GM19240 (cell line): ENCODE results near the gene CNIH2.
"Not testable (repeated sequence)": the region's sequence is repeated elsewhere in the genome, so short reads cannot be mapped to it uniquely, and the experiment has no call there.

Experiments used
- DNase-seq: peaks from one replicate; pipeline ENCODE4 v3.0.0; 2011; ENCODE audit warnings: low spot score; ENCODE audit not compliant: insufficient read length

CNIH2 gene

DNA sequence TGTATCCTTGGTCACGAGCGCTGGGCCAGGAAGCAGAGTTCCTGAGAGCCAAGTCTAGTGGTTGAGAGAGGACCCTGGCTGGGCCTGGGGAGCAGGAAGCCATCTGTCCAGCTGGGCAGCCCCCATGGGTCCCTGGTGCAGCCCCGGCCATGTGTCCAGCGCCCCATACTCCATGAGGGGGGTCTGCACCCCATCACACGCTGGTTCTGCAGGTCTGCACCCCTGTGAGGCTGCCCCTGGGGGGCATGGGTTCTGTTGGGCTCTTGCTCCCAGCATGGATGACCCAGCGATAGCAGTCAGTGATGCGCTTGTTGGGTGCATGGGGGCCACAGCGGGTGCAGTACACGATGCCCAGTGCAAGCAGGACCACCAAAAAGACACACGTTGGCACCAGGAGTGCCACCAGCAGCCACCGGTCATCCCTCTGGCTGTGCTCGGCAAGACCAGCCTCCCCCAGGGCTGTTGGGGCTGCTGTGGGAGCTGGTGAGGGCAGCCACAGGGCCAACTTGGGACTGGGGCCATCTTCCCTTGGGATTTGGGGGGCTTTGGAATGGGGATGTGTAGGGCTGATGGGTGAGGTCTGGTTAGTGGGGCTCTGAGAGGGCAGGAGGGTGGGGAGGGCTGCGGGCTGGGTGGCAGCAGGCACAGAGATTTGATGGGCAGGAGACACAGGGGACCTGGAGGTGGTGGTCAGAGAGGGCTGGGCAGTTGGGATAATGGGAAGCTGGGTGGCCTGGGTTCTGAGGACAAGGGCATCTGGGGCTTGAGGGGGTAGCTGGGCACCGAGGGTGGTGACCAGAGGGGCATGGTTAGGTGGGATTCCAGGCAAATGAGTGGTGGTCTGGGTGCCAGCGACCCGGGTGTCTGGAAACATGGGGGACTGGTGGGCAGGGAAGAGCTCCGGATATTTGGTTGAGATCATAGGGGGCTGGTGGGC lies 36.9 kb downstream of the CNIH2 start:
- no peak for DNase-seq

DNA sequence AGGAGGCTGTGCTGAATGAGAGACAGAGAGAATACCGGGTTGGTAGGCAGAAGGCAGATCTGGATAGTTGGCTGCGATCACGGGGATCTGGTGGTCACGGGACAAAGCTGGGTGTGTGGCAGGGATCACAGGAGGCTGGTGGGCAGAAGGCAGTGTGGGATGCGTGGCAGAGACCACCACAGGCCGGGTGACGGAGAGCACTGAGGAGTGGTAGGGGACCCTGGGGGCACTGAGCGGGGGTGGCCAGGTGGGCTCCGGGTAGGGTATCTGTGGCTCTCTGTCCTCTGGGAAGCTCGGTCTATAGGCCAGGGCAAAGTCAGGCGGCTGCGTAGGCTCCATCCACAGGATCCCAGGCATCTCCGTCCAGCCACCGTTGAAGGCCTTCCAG lies 37.5 kb downstream of the CNIH2 start:
- no peak for DNase-seq

DNA sequence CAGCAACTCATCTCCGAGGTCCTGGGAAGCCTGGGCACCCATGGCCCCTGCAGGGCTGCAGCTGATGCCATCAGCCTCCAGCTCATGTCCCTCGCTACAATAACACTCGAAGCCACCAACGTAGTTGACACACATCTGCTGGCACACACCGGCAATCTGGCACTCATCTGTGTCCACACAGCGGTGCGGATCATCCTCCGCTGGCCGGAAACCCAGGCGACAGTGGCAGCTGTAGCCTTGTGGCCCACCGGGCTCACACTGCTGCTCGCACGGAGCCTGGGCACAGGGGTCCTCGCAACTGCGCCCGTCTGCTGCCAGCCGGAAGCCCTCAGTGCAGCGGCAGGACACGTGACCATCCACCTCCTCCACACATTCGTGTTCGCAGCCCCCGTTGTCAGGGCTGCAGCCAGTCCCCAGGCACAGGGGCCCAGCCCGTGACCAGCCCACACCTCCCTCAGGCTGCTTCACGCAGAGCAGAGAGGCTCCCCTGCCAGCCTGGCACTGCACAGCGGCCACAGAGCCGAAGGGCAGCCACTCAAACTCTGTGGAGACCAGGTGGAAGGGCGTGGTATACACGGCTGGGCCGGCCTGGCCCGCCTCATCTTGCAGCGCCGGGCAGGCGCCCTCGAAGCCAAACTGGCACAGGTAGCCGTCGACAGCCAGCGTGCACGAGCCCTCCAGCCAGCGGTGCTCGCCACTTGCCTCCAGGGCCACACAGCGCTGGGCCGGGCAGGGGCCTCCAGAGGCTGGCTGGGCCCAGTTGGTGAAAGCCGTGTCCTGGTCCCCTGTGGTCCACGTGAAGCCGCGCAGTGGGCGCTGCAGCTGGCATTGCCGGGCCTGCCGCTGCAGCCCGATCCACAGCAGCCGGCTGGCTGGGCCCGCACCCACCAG lies 38.2 kb downstream of the CNIH2 start:
- DNase-seq, result no peak

DNA sequence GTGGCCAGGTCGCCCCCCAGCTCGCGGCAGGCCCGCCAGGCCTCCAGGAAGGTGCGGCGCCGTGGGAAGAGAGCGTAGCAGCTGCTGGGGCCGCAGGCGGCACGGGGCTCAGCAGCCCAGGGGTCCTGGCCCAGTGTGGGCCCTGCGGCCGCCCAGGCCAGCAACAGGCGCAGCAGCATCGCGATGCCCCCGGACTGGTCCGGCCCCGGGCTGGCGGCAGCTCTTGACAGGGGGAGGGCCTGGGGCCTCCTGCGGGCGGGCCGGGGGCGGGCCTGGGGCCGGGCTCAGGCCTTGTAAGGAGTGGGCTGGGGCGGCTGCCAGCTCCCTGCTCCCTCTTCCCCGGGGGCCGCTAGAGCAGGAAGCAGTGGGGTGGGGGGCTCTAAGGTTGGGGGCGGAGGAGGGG lies 38.9 kb downstream of the CNIH2 start, which contains the start of gene CD248:
CD248 (minus strand) TSS at position 196 of the 403 bp plus-strand sequence; CDS start at position 179, 17 bp downstream.
- no peak for DNase-seq

DNA sequence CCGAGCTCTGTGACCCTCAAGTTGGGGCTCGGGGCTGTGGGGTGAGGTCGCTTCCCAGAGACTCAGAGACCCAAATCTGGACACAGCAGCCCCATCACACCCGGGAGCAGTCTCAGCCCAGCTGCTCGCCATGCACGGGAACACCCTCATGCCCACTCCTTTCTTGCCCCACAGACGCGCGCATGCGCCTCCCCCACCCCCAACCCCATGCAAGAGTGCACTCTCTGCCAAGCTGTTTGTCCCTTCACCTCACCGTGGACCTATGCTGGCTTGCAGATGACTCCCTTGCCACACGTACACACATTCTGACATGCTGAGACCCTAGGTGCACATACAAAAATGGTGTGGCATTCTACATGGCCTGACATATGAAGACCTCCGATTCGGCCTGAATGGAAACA lies 39.3 kb downstream of the CNIH2 start:
- DNase-seq, result no peak

DNA sequence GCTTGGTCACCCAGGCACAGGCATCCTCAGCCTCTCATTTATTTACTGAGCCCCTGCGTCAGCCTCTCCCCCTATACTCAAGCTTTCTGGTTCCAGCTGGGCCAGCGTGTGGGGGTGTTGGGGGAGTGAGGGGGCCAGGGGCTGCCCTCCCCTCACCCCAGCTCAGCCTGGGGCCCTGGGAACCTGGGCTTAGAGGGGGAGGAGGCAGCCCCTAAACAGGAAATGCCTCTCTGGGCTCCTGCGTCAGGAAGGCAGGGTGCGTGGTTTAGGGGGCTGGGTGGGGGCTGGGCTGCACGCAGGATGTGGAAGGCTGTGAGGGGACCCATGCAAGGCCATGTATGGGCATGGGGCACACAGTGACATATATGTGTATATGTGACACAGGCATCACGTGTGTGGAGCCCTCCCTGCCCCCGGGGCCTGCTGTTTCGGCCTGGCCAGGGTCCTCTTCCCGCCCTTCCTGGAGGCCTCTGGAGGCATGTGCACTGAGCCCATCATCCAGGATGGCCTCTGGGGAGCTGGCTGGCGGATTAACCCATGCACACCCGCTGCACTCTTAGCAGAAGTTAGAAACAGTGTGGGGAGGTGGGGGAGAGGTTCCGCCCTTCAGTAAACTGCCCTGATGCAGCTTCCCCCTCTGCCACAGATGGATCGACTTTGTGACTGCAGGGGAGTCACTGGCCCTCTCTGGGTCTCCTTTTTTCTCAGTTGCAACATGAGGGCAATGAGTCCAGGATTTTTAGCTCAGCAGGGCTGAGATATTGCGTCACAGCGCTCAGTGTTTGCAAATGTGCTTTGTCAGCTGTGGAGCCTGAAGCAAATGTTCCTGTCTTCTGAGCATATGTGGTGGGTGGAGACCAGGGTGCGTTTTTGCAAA lies 40.0 kb downstream of the CNIH2 start:
- DNase-seq, result no peak

DNA sequence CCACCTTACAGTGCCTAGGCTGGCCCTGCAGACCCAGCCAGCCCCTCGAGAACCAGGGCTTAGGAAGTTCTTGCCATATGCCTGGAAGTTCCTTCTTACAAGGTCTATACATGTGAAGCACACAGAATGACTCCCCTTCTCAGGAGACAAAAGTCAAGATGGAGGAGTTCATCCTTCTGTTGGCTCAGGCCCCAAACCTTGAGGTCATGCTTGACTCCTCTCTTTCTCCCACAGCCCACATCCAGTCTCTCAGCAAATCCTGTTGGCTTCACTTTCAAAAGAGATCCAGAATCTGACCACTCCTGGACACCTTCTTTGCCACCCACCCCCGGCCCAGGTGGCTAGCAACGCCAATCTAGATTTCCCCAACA lies 40.6 kb downstream of the CNIH2 start:
- DNase-seq, result no peak

DNA sequence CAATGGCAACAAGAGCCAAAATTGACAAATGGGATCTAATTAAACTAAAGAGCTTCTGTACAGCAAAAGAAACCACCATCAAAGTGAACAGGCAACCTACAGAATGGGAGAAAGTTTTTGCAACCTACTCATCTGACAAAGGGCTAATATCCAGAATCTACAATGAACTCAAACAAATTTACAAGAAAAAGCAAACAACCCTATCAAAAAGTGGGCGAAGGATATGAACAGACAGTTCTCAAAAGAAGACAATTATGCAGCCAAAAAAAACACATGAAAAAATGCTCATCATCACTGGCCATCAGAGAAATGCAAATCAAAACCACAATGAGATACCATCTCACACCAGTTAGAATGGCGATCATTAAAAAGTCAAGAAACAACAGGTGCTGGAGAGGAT lies 42.3 kb downstream of the CNIH2 start:
- not testable (repeated sequence) for DNase-seq

DNA sequence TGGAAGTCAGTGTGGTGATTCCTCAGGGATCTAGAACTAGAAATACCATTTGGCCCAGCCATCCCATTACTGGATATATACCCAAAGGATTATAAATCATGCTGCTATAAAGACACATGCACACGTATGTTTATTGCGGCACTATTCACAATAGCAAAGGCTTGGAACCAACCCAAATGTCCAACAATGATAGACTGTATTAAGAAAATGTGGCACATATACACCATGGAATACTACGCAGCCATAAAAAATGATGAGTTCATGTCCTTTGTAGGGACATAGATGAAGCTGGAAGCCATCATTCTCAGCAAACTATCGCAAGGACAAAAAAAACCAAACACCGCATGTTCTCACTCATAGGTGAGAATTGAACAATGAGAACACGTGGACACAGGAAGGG lies 42.8 kb downstream of the CNIH2 start:
- not testable (repeated sequence) for DNase-seq

DNA sequence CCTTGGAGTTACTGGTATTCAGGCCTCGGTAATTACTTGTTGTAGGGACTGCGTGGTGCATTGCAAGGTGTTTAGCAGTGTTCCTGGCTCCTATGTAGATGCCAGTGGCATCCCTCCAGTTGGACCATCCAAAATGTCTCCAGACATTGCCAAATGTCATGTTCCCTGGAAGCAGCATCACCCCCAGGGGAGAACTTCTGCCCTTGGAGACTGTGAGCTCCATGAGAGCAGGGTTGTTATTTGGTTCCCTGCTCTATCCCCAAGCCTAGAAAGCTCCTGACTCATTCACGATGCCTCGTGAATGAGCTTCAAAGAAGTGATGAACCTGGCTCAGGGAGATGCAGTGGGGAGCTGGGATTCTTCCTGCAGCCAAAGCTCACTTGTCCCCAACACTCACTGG lies 43.6 kb downstream of the CNIH2 start:
- DNase-seq, result no peak

DNA sequence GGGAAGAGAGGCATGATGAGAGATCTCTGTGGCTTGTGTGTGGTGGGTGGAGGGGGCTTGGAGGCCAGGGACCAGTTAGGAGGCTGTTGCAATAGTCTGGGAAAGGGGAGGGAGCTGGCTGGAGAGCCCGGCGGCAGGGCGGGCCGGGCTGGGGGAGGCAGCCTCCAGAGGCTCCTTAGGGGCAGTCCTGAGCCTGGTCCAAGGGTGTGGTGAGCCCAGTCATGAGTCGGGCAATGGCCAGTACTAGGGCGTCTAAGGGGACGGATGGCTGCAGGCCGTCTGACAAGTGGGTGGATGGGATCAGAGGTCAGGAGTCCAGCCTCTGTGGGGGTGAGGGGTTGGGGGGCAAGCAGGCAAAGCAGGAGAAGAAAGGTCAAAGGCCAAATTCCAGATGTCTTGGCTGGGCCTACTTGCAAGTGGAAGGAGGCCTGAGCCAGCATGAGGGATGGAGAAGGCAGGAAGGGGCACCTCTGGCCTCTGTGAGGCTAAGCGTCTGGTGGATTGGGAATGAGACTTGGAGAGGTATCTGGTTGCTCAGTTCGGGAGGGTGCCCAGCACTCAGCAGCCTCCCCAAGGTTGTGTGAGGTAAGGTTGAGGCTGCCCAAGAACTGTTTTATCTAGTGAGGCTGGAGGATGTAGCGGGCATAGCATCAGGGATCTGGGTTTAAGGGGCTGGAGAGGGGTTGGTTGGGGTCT lies 44.9 kb downstream of the CNIH2 start:
- no peak for DNase-seq

DNA sequence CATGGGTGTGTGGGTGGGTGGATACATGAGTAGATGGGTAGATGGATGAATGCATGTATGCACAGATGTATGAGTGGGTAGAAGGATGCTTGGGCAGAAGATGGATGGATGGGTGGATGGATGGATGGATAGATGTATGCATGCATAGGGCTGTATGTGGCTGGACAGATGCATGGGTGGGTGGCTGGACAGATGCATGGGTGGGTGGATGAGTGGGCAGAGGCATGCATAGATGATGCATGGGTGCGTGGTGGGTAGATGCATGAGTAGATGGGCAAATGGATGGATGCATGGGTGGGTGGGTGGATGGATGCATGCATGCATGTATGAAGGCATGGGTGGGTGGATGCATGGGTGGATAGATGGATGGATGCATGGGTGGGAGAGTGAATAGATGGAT lies 45.7 kb downstream of the CNIH2 start:
- no peak for DNase-seq

DNA sequence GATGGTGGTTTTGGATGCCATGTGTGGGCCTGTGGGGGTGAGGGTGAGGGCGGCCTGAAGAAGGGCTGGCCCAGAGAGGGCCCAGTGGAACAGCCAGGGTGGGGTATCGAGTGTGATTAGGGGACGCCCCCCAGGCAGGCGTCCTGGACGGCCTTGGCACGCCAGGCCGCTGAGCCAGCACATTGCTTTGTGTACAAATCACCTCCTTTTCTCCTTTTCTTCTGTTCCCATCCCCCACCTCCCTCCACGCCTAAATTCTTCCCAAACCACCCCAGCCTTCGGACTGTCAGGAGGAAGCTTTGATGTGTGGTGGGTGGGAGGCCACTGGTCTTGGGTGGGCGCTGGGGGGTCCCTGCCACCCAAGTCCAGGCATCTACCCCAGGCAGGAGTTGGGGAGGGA lies 46.7 kb downstream of the CNIH2 start:
- no peak for DNase-seq

DNA sequence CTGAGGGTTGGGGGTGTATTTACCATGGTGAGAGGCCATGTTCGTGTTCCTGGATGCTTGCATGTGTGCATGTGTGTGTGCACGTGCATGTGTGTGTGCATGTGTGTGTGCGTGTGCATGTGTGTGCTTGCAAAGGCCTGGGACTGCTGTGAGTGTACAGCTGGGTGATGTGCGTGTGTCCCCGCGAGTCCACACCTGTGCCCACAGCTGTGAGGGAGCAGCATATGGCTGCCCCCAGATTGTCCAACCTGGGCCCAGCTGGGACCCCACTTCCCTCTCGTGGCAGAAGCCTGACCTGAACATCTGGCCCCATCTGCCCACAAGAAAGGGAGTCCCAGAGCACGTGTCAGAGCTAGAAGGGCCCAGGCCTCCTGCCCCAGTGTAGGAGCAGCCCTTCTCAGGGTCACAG lies 47.3 kb downstream of the CNIH2 start:
- no peak for DNase-seq

DNA sequence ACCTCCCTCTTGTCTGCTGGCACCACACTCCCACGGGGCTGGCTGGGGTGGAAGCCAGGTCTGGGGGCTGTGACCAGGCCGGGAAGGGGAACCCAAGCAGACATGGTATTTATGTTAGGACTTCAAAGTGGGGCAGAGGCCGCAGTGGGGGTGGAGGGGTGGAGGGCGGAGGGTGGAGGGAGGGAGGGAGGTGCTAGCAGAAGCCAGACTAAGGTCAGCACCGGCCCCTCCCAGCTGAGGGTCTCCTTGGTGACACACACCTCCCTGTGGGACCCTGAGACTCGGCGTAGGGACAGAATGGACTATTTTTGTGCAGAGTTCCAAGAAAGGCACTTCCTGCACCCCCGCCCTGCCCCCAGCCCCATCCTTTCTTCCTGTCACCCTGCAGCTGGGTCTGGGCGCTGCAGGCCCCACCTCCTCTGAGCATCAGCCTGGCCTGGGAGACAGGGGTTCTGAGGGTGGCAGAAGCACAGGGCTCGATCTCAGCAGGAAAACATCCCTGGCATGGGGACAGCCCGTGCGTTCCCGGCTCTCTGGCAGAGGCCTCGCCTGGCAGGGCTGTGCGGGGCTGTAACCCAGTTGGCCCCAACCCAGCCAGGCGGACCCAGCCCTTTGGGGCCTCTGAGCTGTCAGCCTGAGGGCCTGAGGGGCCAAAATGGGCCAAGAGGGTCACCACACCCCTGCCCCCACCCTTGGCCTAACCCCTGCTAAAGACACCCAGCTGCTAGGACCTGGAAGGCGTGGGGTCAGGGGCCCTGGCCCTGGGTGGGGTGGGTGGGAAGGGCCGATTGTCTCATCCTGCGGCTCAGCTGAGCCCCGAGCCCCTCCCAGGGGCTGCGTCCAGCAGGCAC lies 48.5 kb downstream of the CNIH2 start:
- no peak for DNase-seq

DNA sequence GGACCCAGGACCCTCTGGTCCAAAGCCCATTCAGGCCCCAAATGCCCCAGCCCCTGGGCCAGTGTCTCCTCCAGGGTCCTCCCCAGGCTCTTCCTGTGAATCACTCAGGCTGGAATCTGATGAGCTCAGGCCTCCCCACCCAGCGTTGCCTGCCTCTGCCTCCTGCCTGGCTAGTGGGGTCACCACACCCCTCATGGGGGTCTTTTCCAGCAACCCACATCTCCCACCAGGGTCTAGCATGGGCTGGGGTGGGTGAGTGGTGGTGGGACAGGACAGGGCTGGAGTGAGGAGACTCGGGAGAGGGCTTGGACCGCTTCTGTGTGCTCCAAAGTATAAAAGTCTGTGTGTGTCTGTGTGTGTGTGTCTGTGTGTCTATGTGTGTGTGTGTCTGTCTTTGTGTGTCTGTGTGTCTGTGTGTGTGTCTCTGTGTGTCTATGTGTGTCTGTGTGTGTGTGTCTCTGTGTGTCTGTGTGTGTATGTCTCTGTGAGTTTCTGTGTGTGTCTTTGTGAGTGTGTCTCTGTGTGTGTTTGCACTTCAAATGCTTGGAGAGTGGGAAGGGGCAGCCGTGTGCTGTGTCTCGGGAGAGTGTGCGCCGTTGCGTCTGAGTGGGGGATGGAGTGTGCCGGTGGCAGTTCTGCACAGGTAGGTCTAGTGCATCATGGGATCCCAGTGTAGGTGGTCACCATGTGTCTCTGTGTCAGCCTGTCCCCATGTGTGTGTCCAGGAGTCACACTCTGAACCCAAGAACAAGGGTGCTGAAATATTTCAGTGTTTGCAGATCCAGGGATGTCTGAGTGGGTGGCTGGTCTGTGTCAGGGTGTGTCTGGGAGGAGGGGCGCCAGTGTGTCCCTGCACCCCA lies 49.4 kb downstream of the CNIH2 start:
- DNase-seq, result no peak

DNA sequence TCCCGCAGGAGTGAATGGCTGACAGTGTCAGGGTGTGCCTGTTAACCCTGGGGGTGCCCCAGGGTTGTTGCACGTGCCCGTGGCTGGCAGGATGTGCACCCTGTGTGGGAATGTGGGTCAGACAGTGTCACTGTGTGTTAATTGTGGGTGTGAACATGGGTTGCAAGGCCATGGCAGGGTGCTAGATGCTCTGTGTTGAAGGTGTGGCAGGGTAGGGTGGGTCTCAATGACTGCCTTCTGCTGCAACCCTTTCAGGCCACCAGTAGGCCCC lies 50.0 kb downstream of the CNIH2 start:
- no peak for DNase-seq

DNA sequence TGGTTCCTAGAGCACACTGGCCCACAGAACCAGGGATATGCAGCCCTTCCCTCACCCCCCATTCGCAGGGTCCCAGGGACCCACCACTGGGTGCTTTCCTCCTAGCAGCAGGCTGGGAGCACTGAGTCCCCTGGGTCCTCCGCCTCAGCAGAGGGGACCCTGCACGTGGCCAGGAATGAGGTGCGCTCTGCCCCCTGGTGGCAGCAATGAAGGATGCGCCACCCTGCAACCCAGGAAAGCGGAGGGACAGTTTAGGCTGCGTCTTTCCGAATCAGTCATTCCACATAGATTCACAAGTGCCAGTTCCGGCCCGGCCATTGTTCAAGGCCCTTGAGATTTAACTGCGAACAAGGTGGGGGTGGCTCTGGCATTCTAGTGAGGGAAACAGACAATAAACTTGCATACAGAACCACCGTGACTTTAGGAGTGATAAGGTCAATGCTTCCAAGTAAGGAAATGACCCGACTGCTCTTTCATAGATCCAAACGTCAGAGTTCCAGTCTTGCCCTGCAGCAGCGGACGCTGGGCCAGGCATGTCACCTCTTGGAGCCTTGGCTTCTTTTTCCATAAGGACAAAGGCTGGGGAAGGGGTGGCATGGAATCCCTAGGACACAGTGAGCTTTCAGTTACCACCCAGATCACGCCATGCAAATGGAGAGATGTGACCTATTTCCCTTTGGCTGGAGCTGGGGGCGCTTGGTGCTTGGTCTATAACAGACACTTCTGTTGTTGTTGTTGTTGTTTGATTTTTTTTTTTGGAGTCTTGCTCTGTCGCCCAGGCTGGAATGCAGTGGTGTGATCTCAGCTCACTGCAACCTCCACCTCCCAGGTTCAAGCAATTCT lies 50.5 kb downstream of the CNIH2 start:
- DNase-seq, result peak; percentile 94
